Lower leg skin (tissue), 3 donors: ENCODE data around the gene DAPK2.

Experiments used
- POLR2A ChIP-seq, 2 donors: fragments of 450-650 bp; IDR thresholded peaks; one replicate each; pipeline ENCODE4 v1.6.1; 2016 to 2017; ENCODE audit warnings: antibody characterized with exemption in 2 of 2, mild to moderate bottlenecking in 1 of 2, moderate library complexity in 1 of 2
- TF ChIP-seq, protein P1 (sequence below), 3 donors: fragments of 450-650 bp; IDR thresholded peaks; one replicate each; pipeline ENCODE4 v1.5.1; 2016; ENCODE audit warnings: antibody characterized with exemption in 3 of 3, mild to moderate bottlenecking in 3 of 3, moderate library complexity in 2 of 3

DNA sequence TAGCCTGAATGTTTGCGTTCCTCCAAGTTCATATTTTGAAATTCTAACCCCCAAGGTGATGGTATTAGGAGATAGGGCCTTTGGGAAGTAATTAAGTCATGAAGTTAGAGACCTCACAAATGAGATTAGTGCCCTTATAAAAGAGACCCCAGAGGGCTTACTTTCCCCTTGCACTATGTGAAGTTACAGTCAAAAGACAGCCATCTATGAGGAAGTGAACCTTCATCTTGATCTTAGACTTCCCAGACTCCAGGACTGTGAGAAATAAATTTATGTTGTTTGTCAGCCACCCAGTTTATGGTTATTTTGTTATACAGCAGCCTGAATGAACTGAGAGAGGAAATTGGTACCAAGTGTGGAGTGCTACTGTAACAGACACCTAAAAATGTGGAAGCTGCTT is 74.4 kb downstream of the DAPK2 start:
- TF ChIP-seq, protein P1, sequence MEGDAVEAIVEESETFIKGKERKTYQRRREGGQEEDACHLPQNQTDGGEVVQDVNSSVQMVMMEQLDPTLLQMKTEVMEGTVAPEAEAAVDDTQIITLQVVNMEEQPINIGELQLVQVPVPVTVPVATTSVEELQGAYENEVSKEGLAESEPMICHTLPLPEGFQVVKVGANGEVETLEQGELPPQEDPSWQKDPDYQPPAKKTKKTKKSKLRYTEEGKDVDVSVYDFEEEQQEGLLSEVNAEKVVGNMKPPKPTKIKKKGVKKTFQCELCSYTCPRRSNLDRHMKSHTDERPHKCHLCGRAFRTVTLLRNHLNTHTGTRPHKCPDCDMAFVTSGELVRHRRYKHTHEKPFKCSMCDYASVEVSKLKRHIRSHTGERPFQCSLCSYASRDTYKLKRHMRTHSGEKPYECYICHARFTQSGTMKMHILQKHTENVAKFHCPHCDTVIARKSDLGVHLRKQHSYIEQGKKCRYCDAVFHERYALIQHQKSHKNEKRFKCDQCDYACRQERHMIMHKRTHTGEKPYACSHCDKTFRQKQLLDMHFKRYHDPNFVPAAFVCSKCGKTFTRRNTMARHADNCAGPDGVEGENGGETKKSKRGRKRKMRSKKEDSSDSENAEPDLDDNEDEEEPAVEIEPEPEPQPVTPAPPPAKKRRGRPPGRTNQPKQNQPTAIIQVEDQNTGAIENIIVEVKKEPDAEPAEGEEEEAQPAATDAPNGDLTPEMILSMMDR (IDR thresholded peaks at IDR 0.05) = no peak
- TF ChIP-seq POLR2A (IDR thresholded peaks at IDR 0.05) = no peak
